Endometrium (tissue), 2 donors: ENCODE data around the gene ESCO1.
"Not testable (repeated sequence)": the region's sequence is repeated elsewhere in the genome, so short reads cannot be mapped to it uniquely, and the experiment has no call there.

Source experiments
- FAIRE-seq: peaks from 2 replicates; lab custom pipeline; 2012; peaks lifted over from hg19 to GRCh38; lab: Jason Lieb, UNC
- donor health status: control.
- donor health status: control.

Gene ESCO1

DNA sequence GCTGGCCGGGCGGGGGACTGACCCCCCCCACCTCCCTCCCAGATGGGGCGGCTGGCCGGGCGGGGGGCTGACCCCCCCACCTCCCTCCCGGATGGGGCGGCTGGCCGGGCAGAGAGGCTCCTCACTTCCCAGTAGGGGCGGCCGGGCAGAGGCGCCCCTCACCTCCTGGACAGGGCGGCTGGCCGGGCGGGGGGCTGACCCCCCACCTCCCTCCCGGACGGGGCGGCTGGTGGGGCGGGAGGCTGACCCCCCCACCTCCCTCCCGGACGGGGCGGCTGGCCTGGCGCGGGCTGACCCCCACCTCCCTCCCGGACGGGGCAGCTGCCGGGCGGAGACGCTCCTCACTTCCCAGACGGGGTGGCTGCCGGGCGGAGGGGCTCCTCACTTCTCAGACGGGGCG, 8.1 kb downstream of the ESCO1 start:
- FAIRE-seq = not testable (repeated sequence)

DNA sequence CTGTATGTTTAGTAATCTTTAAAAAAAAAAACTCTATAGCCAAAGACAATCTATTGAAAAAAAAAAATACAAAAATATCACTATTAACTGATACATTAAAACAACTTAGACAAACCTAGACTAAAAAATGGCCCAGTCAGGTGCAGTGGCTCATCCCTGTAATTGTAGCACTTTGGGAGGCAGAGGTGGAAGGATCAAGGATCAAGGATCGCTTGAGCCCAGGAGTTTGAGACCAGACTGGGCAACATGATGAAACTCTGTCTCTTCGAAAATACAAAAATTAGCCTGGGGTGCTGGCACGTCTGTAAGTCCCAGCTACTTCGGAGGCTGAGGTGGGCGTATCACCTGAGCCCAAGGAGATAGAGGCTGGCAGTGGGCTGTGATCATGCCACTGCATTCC, 16.1 kb downstream of the ESCO1 start:
- no peak for FAIRE-seq

DNA sequence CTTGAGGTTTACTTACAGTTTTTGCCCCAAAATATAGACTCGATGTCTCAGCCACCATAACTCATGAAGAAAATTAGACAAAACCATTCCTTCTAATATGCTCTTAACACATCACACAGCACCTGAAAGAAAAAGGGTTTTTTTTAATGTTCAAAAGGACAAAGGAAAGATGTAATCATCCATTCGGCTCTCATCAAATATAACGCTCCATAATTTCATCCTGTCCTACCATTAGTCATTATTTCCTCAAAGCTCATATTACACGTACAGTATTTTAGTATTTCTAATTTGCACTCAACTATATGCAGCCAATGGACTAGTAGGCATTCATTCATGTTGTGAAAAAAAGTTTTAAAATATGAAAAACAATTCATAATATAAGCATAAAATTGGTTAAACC, 24.8 kb downstream of the ESCO1 start:
- FAIRE-seq = no peak

DNA sequence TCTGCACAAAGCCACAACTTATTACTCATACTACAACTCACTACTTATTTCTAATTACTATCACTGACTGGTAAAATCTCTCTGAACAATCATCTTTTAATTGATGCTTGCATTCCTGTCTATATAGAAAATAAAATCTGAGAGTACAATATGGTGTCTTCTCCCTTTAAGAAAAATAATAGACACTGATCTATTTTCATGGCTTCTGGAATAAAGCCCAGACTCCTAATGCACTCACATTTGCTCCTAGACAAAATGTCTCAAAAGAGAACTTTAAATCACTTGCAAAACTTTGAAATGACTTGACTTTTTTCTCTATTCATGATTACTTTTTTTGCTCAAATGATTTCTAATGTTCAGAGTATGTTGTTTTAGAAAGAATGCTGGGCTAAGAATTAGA, 28.7 kb downstream of the ESCO1 start:
- FAIRE-seq = no peak

DNA sequence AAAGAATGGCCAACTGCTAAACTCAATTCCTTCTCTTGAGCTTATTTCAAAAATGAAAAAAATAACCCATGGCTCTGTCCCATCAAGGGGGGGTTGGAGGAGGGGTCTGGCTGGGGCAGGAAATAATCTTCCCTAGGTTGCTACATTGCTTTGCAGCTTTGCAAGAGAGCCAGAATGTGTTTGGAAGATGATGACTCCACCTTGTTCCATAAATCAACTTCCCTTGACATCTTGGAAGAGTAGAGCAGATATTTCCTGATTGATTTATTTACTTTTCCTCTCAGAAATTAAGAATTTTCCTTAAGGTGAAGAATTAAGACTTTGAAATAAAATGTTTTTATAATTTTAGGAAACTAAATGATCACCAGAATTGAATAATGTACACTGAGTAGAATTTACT, 41.3 kb downstream of the ESCO1 start:
- no peak for FAIRE-seq

DNA sequence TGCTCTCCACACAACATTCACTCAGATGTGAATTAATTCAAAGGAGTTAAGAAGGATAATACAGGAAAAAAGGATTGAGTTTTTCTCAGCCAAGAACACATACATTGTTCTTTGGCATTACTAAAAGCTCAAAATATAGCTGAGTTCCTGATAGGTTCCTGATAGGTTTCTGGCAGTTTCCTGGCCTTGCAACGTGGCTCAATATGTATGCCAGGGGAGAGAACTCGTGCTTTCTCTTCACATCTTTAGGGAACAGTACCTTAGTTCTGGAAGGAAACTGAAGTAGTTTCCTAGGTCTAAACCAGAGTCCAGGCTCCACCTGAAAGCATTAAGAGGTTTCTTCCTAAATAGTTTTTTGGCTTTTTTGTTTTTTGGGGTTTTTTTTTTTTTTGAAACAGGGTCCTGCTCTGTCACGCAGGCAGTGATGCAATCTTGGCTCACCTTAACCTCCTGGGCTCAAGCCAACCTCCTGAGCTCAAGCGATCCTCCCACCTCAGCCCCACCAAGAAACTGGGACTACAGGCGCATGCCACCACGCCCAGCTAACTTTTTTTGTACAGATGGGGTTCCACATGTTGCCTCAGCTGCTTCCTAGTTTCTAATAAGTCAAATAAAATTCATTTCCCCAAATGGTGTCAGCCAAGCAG, 42.8 kb downstream of the ESCO1 start:
- no peak for FAIRE-seq

DNA sequence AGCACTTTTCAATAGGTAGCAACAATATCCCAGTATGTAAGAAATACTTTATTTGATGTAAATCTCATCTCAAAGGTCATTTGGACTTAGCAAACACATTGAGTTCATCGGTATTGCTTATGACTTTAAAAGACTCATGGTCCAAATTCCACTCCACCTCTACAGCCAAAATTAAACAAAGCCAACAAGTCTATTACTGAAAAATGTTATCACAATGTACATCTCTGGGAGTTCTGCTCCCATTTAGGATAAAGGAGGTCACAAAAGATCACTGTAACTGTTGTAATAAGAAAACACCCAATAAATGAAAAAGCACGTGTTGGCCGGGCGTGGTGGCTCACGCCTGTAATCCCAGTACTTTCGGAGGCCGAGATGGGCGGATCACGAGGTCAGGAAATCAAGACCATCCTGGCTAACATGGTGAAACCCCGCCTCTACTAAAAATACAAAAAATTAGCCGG, 50.0 kb downstream of the ESCO1 start:
- no peak for FAIRE-seq

DNA sequence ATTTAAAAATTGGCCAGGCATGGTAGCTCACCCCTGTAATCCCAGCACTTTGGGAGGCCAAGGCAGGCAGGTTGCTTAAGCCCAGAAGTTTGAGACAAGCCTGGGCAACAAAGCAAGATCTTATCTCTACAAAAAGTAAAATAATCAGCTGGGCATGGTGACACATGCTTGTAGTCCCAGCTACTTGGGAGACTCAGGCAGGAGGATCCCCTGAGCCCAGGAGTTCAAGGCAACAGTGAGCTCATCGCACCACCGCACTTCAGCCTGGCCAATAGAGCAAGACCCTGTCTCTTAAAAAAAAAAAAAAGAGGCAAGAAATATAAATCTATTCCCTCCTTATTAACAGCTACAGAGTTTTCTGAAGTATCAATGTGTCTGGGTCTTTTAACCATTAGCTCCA, 51.9 kb downstream of the ESCO1 start:
- no peak for FAIRE-seq

DNA sequence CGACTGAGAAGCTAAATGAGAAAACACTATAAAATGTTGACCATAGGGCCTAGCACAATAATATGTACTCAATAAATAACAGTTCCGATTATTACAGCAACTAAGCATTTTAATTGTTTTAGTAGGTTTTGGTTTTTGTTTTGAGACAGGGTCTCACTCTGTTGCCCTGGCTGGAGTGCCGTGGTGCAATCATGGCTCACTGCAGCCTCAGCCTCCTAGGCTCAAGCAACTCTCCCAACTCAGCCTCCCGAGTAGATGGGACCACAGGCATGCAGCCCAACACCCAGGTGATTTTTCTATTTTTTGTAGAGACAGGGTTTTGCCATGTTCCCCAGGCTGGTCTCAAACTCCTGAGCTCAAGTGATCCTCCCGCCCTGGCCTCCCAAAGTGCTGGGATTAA, 54.1 kb downstream of the ESCO1 start:
- no peak for FAIRE-seq

DNA sequence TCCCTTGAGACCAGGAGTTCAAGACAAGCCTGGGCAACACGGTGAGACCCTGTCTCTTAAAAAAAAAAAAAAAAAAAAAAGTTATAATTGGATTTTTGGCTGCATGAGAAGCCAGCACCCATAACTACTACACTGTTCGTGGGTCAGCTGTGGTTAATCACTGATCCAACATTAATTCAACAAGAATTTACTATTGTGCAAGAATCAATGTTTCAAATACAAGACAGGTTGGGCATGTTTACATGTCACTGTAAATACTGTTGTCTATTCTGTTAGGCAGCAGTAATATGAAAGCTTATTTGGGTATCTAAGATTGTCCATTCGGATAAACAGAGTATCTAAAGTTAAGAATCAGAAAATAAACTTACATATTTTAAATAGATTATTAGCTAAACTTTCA, 62.3 kb downstream of the ESCO1 start:
- FAIRE-seq = no peak

DNA sequence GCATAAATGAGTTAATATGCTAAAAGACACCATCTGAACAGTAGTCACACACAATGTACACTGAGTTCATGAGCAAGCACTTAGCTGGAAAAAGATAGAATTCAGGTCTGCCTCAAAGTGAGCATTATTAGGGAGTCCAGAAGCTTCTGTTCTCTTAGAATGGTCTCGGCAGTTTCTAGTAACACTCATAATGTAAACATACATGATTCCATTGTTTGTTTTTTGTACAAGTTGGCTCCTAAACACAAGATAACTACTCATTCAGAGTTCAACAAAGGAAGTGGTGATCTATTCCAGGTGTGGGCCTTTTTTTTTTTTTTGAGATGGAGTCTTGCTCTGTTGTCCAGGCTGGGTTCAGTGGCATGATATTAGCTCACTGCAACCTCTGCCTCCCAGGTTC, 66.2 kb downstream of the ESCO1 start:
- no peak for FAIRE-seq

DNA sequence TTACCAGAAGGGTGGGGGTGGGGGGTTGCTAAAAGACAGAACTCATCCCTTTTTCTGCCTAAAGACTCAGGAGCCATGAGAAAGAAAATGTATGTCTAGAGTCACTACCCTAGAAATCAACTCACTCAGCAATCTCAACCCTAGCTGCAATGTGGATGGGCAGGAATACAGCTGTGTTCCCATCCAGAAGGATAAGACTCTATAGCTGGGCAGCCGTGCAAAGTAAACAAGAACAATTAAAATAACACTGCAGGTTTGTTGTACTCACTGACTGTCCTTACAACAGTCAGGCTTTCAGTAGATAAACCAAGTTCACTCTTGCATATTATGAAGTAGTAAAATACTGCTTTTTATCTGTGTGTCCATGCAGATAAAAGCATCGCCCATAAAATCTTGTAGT, 74.0 kb downstream of the ESCO1 start:
- no peak for FAIRE-seq

DNA sequence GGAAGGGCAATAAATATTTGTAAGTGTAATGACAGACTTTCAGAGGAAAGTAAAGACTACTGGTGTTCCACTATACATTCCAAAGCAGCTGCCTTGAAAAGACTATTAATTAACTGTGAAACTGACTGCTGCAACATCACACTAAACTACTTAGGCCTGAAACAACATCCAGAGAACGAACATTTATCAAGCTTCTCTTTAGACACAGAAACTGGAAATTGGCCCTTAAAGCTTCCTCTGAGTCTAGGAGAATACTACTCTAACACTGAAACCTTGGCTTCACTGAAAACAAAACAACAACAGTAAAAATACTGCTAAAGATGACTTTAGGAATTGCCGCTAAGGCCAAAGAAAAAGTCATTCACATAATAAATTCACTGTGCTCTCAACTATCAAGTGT, 74.6 kb downstream of the ESCO1 start:
- no peak for FAIRE-seq

DNA sequence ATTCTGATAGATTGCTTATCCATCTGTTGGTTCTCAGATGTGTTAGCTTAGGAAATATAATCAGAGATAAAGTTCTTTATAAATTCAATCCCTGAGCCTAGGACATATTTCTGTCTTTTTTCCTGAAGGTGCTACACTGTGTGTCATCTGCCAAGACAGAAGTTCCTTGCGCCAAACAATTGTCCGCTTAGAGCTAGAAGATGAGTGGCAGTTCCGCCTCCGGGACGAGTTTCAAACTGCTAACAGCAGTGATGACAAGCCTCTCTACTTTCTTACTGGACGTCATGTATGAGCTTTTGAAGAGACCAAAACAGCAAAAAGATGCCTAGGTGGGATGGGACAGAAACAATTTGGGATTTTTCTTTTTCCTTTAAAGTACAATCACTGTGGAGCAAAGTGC, 78.0 kb downstream of the ESCO1 start:
- FAIRE-seq = no peak

DNA sequence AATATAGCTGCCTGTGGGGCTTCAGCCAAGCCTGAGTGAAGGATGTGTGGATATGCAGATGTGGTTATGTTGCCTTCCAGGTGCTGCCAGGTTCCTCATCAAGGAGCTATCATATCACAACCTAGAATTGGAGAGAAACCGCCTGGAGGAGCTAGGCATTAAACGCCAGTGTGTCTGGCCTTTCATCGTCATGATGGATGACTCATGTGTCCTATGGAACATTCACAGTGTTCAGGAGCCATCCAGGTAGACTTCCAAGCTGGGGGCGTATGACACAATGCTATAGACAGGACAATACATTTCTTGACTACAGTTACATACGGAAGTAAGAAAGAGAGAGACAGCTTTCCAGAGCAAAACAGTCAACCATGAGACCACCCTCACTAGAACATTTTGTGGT, 86.8 kb downstream of the ESCO1 start:
- no peak for FAIRE-seq

DNA sequence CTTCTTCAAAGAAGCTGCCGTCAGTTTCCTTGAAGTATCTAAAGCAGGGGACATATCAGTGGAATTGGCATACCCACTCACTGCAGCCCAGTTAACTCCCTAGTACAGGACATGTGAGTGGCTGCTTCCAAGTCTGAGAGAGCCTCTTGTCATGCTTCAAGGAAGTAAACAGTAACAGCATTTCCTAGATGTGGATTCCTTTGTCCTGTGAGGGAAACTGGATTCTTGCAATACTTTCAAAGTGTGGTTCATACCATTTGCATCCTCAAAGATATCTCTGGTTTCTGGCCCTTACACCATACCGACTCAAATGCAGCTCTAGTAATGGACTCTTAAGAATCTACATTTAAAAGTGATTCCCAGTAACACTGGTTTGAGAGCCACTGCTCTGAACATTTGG, 87.2 kb downstream of the ESCO1 start:
- FAIRE-seq = no peak

DNA sequence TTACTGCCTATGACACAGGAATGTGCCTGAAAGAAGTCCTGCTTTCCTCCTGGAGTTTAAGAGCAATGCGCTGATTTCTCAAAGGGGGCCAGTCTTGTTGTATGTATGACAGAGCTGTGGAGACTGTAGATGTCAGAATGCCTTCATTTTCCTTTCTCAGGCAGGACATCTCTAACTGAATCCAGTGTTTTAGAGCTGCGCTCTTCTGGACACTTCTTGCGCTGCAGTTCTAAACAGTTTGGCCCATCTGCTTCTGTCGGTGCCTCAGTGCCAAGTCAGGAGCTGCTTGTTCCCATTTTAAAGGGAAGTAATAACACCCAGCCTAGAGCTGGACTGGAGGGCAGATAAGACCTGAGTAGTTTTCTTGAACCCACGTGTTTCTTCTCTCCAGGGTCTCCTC, 91.4 kb downstream of the ESCO1 start:
- FAIRE-seq = no peak

DNA sequence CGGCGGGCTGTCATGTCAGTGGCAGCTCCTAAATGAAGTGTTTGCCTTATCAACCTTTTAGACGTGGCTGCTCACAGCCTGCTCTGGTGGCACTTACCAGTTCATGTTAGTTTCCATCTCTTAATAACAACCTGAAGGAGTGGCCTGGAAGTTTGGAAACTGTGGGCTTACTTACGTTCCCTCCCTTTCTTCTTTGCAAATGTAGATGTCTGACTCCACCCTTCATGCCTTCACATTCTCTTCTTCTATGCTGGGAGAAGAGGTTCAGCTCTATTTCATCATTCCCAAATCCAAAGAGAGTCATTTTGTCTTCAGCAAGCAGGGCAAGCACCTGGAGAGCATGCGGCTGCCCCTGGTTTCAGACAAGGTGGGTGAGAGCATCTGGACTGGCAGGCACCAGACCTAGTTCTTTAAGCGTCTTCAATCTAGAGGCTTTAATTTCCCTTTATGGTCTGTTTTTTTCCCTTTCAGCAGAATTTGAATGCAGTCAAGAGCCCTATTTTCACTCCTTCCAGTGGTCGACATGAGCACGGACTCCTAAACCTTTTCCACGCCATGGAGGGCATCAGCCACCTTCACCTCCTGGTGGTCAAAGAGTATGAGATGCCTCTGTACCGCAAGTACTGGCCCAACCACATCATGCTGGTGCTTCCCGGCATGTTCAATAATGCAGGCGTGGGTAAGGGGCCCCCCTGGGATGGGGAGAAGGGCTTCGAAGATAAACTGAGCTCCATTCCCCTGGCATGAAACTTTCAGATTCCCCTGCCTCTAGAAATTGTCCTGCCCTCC, 92.4 kb downstream of the ESCO1 start:
- no peak for FAIRE-seq

DNA sequence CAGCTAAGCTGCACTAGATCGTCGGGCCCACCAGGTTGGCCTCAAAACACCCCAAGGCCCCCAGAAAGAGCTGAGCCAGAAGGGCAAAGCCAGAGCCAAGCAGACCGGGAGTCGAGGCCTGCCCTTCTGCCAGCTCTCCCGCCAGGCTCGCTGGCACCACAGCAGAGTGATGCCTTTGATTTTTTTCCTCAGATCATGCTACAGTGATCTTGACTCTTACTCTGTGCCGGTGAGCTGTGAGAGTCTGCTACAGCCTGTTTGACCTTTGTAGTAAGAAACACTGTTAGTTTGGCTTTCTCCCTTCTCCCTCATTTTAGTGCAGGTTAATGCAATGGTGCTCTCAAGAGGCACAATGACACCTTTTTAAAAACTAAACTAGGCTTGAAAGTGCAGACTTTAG, 97.8 kb downstream of the ESCO1 start:
- FAIRE-seq = no peak

DNA sequence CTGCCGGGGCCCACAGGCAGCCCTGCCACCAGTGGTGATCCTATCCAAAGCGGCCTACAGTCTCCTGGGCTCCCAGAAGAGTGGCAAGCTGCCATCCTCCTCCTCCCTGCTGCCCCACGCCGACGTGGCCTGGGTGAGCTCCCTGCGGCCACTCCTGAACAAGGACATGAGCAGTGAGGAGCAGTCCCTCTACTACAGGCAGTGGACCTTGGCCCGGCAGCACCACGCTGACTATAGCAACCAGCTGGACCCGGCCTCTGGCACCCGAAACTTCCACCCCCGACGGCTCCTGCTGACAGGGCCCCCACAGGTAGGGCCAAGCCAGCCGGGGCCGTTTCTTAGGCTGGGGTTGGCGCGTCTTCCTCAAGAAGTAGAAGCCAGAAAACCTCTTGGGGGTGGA, 100.5 kb downstream of the ESCO1 start:
- no peak for FAIRE-seq

DNA sequence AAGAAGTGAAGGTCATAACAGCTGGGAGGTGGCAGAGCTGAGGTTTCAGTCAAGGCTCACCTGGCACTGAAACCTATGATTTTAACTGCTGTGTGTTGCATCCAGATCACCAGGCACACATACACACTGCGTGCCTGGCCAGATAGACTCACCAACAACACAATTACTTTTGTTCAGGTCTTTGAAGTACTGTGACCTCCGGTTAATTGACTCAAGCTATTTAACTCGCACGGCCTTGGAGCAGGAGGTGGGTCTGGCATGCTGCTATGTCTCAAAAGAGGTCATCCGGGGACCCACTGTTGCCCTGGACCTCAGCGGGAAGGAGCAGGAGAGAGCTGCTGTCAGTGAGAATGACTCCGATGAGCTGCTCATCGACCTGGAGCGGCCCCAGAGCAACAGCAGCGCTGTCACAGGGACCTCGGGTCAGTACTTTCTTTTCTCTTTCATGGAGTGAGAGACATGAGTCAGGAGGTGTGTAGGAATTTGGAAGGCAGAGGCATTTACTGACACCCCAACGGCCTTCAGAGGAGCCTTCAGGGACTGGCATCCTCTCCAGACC, 104.1 kb downstream of the ESCO1 start:
- no peak for FAIRE-seq

DNA sequence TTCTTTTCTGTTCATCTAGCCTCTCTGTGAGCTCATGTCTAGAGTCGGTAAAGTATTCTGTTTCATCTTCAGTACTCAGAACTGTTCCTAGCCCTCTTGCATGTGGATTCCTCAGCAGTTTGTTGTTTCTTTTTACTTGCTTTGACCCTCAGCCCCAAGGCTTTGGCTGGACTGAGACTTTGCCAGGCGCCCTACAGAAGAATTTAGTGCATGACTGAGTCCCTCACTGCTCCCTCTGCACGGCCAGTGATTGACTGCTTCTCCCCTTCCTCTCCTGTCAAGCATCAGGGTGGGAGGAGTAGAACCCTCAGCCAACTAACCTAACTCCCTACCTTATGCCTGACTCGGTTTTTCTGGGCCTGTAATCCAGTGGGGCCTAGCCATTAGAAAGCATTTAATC, 109.8 kb downstream of the ESCO1 start:
- FAIRE-seq = no peak

DNA sequence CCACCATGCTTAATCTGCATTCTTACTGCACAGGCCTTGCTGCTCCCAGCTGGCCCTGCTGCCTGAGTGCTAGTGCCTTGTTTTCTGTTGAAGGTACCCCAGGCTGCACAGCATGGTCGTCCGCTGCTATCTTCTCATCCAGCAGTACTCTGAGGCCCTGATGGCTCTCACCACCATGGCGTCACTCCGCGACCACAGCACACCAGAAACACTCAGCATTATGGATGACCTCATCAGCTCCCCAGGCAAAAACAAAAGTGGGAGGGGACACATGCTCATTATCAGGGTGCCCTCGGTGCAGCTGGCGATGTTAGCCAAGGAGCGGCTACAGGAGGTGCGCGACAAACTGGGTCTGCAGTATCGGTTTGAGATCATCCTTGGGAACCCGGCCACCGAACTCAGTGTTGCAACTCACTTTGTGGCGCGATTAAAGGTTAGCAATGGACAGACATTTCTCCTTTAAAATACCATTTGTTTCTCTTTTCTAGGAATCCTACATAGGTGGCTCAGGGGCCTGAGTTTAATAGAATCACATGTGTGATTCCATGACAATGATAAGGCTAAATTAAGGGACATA, 110.5 kb downstream of the ESCO1 start:
- no peak for FAIRE-seq
